A673 (cell line): ENCODE results near the gene IGSF10. TPM values are rescaled to one million over a fixed set of nuclear protein-coding genes. Genes with fewer than 3 reads are reported as not detected.

ENCODE experiments used
- BruUV-seq: library from RNA; stranded (reverse); fragments of 400-500 nt; replicated peaks from 2 replicates; lab custom pipeline; 2021; lab: Mats Ljungman, UMichigan
- CTCF ChIA-PET: fragments of 300-600 bp; sonication (Branson Sonifier 250); formaldehyde crosslinking; loops from one replicate; lab custom pipeline; 2022; ENCODE audit warnings: antibody characterized with exemption; lab: Charles Lee
- POLR2A ChIA-PET: fragments of 300-600 bp; sonication (Branson Sonifier 250); formaldehyde crosslinking; loops from one replicate; lab custom pipeline; 2022; ENCODE audit warnings: antibody characterized with exemption; ENCODE audit not compliant: low non-redundant PET; lab: Charles Lee
- DNase-seq: peaks from one replicate; pipeline ENCODE4 v3.0.0-alpha.2; 2015; ENCODE audit warnings: low spot score
- H3K27ac ChIP-seq: fragments of 200-600 bp; sonication (generic); 2 replicates; pipeline ENCODE4 v1.5.1; 2016; ENCODE audit warnings: mixed run types, low read depth, mild to moderate bottlenecking, mixed read lengths, antibody characterized with exemption, low read length; ENCODE audit not compliant: poor library complexity, severe bottlenecking
- H3K27me3 ChIP-seq: fragments of 200-600 bp; sonication (generic); replicated peaks from 2 replicates; pipeline ENCODE4 v1.6.1; 2017; ENCODE audit warnings: mixed run types, low read depth, mild to moderate bottlenecking, mixed read lengths, antibody characterized with exemption, low read length; ENCODE audit not compliant: insufficient read depth, poor library complexity
- H3K36me3 ChIP-seq: fragments of 200-600 bp; sonication (generic); 2 replicates; pipeline ENCODE4 v1.6.1; 2016; ENCODE audit warnings: mixed run types, mild to moderate bottlenecking, mixed read lengths, antibody characterized with exemption, low read length; ENCODE audit not compliant: insufficient read depth, poor library complexity, severe bottlenecking
- H3K4me1 ChIP-seq: fragments of 200-600 bp; sonication (generic); 2 replicates; pipeline ENCODE4 v1.6.1; 2017; ENCODE audit warnings: mixed run types, mild to moderate bottlenecking, mixed read lengths, antibody characterized with exemption, low read length; ENCODE audit not compliant: insufficient read depth, poor library complexity, severe bottlenecking
- H3K4me3 ChIP-seq: fragments of 200-600 bp; sonication (generic); 2 replicates; pipeline ENCODE4 v1.5.1; 2016; ENCODE audit warnings: low read depth, mixed run types, mild to moderate bottlenecking, mixed read lengths, low read length; ENCODE audit not compliant: poor library complexity, severe bottlenecking
- H3K9me3 ChIP-seq: fragments of 200-600 bp; sonication (generic); 2 replicates; pipeline ENCODE4 v1.6.1; 2016; ENCODE audit warnings: mixed run types, low read depth, mild to moderate bottlenecking, mixed read lengths, antibody characterized with exemption, low read length; ENCODE audit not compliant: poor library complexity, severe bottlenecking
- EZH2 ChIP-seq: fragments of 200-600 bp; sonication (generic); IDR thresholded peaks from 2 replicates; pipeline ENCODE4 v1.6.1; 2017; ENCODE audit warnings: borderline replicate concordance, low read depth, mild to moderate bottlenecking, mixed read lengths, antibody characterized with exemption, low read length; ENCODE audit not compliant: poor library complexity, severe bottlenecking
- intact Hi-C: fragments of 100-400 bp; cut with micrococcal nuclease; formaldehyde crosslinking; loops from one replicate; pipeline ENCODE4 v1.10.0; 2022; ENCODE audit not compliant: unreplicated experiment
- total RNA-seq: library from RNA; stranded (reverse); gene quantifications from 2 replicates; pipeline ENCODE4 v1.2.3, GENCODE V29; 2021
- TF ChIP-seq, protein P1 (sequence below): fragments of 300-800, 200-600 bp; sonication (generic); conservative IDR thresholded peaks from 2 replicates; pipeline ENCODE4 v1.5.1; 2017; ENCODE audit warnings: low read depth, mild to moderate bottlenecking, antibody characterized with exemption, low read length, moderate library complexity, mixed read lengths

Gene IGSF10
- total RNA-seq, 1 experiment from 2014 or later, result 10.5 TPM

DNA sequence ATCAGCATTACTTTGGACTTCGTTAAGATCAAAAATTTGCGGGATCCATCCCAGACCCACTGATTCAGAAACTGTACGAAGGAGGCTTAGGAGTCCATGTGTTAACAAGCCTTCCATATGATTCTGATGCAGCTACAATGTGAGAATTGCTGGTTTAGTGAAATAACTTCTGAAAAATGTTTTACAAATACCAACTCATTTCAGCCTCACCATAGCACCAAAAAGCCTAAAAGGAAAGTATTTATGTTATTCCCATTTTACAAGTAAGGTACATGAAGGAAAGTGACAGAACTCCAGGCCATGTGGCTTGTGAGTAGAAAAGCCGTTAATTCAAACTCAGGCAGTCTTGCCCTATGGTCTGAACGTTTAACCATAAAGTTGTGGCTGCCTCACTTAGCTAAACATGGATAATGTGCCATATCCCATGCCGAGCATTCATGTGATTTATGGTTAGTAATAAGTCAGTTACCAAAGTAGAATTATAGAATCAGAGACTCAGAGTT lies 1.5 kb upstream of the IGSF10 start:
- H3K9me3 ChIP-seq, result no peaks in the 10 kb centered on the region
- no peaks in the 10 kb centered on the region for H3K36me3 ChIP-seq
- H3K4me1 ChIP-seq, result peaks cover 18% of the 10 kb centered on the region
- H3K27me3 ChIP-seq, result no peaks in the 10 kb centered on the region
- no peak for DNase-seq
- ChIA-PET POLR2A (no interaction called here), CTCF (no interaction called here)
- BruUV-seq, result no TSS peak
- no peak overlapping the region for H3K27ac ChIP-seq
- TF ChIP-seq, protein P1, sequence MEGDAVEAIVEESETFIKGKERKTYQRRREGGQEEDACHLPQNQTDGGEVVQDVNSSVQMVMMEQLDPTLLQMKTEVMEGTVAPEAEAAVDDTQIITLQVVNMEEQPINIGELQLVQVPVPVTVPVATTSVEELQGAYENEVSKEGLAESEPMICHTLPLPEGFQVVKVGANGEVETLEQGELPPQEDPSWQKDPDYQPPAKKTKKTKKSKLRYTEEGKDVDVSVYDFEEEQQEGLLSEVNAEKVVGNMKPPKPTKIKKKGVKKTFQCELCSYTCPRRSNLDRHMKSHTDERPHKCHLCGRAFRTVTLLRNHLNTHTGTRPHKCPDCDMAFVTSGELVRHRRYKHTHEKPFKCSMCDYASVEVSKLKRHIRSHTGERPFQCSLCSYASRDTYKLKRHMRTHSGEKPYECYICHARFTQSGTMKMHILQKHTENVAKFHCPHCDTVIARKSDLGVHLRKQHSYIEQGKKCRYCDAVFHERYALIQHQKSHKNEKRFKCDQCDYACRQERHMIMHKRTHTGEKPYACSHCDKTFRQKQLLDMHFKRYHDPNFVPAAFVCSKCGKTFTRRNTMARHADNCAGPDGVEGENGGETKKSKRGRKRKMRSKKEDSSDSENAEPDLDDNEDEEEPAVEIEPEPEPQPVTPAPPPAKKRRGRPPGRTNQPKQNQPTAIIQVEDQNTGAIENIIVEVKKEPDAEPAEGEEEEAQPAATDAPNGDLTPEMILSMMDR, result no peak
- TF ChIP-seq EZH2, result no peak
- intact Hi-C loops, result no loop called here
- no peak overlapping the region for H3K4me3 ChIP-seq

DNA sequence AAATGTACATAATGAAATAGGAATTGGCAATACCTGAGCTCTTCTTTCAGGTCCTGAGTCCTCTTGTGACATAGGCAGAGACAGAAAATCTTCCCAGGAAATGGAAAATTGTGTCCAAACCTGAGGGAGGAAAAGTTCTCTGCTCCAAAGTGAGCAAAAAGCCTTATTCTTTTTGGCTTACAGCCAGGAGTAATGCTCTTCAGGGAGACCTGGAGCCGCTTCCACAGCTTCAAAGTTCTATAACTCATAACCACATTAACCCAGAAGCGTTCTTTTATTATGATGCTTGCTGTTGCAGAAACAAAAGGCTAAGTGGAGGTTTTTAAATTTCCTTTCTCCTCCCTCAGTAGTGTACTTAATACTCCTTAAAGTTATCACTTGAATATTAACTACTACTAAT lies 633 bp downstream of the IGSF10 start:
- Histone ChIP-seq H3K36me3 (peaks cover 6% of the 10 kb centered on the region), H3K27me3 (no peaks in the 10 kb centered on the region), H3K9me3 (no peaks in the 10 kb centered on the region), H3K27ac (peak overlapping the region; percentile 43), H3K4me1 (peaks cover 18% of the 10 kb centered on the region), H3K4me3 (peak overlapping the region; percentile 59)
- intact Hi-C loops, result no loop called here
- TSS peak; percentile 75 for BruUV-seq
- DNase-seq, result peak; percentile 28
- POLR2A ChIA-PET, result no interaction called here
- CTCF ChIA-PET, result interaction anchor here (0.7 kb wide), 1 partner anchor 134 kb away, joined by 3 read pairs; no protein-coding TSS in a partner anchor
- TF ChIP-seq, protein P1, result no peak
- TF ChIP-seq EZH2, result no peak

DNA sequence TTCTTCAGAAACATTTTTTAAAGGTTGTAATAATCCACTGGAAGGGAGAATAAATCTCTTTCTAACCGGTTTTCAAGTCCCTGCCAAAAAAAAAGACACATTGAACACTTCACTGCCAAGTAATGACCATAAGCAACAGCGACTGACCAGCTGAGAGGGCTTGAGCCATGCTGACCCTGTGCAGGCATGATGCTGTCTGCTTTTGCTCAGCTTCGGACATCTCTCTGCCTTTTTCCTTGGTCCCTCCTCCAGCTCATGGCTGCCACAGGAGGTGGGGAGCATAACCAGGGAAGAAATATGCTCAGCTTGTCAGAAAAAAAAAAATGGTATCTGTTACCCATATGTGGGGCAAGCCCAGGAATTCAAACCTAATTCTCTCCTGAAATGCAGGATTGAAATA lies 1.5 kb downstream of the IGSF10 start:
- no TSS peak for BruUV-seq
- H3K27ac ChIP-seq, result no peak overlapping the region
- no peak for TF ChIP-seq EZH2
- TF ChIP-seq, protein P1, result no peak
- peaks cover 6% of the 10 kb centered on the region for H3K36me3 ChIP-seq
- H3K4me1 ChIP-seq, result peaks cover 18% of the 10 kb centered on the region
- H3K4me3 ChIP-seq, result peak overlapping the region; percentile 59
- no peaks in the 10 kb centered on the region for H3K9me3 ChIP-seq
- ChIA-PET CTCF (no interaction called here), POLR2A (interaction anchor here (0.6 kb wide), 1 partner anchor 170 kb away, joined by 3 read pairs; no protein-coding TSS in a partner anchor)
- H3K27me3 ChIP-seq, result no peaks in the 10 kb centered on the region
- no peak for DNase-seq
- intact Hi-C loops, result no loop called here
